Stimulated activated CD8-positive, alpha-beta memory T cell treated with anti-CD3 and anti-CD28 coated beads, Interleukin-12 subunit alpha, Interleukin-12 subunit beta, amount 100 ng/mL, for 24 hours (primary cell): ENCODE data around the gene TMEM272.

Experiments
- DNase-seq: peaks from one replicate; pipeline ENCODE4 v3.0.0-alpha.2; 2020; ENCODE audit errors: extremely low read depth

The TMEM272 gene

GRCh38 chr13:51844862-51845573, at the start of gene TMEM272:
TMEM272 (minus strand) TSS chr13:51845177; CDS start chr13:51838530, 6,647 bp downstream.
- DNase-seq: no peak

GRCh38 chr13:51894239-51894638, 49.3 kb upstream of the TMEM272 start:
- DNase-seq: no peak

GRCh38 chr13:51892657-51893056, 47.7 kb upstream of the TMEM272 start:
- DNase-seq: no peak

GRCh38 chr13:51887468-51887867, 42.5 kb upstream of the TMEM272 start:
- DNase-seq: no peak

- DNase-seq: no peak
Observed at GRCh38 chr13:51885651-51886050, 40.7 kb upstream of the TMEM272 start.

GRCh38 chr13:51883226-51883600, 38.2 kb upstream of the TMEM272 start:
- no peak for DNase-seq

- DNase-seq: no peak
Observed at GRCh38 chr13:51882570-51883225, 37.7 kb upstream of the TMEM272 start.

GRCh38 chr13:51881296-51881695, 36.3 kb upstream of the TMEM272 start:
- DNase-seq: no peak

- DNase-seq: no peak
Observed at GRCh38 chr13:51879133-51879532, 34.2 kb upstream of the TMEM272 start.

- no peak for DNase-seq
Observed at GRCh38 chr13:51874651-51875050, 29.7 kb upstream of the TMEM272 start.

- DNase-seq: no peak
Observed at GRCh38 chr13:51873837-51874236, 28.9 kb upstream of the TMEM272 start.

- DNase-seq: no peak
Observed at GRCh38 chr13:51873117-51873798, 28.3 kb upstream of the TMEM272 start.

GRCh38 chr13:51870616-51871015, 25.6 kb upstream of the TMEM272 start:
- no peak for DNase-seq

GRCh38 chr13:51869916-51870315, 24.9 kb upstream of the TMEM272 start:
- DNase-seq: no peak

GRCh38 chr13:51867062-51867461, 22.1 kb upstream of the TMEM272 start:
- no peak for DNase-seq

- DNase-seq: no peak
Observed at GRCh38 chr13:51865838-51866237, 20.9 kb upstream of the TMEM272 start.

GRCh38 chr13:51862957-51863356, 18.0 kb upstream of the TMEM272 start:
- DNase-seq: no peak

- DNase-seq: no peak
Observed at GRCh38 chr13:51861723-51862300, 16.8 kb upstream of the TMEM272 start, which contains the start of gene CCDC70. CCDC70 (plus strand) TSS chr13:51861969; CDS start chr13:51865412, 3,443 bp downstream.

GRCh38 chr13:51858433-51859247, 13.7 kb upstream of the TMEM272 start:
- DNase-seq: no peak

GRCh38 chr13:51856998-51857397, 12.0 kb upstream of the TMEM272 start:
- no peak for DNase-seq

GRCh38 chr13:51856027-51856736, 11.2 kb upstream of the TMEM272 start:
- DNase-seq: no peak
